GM19452 (cell line): ENCODE data around the gene TBC1D10A.

Experiments used
- ATAC-seq: cut with Tn5 transposase; IDR thresholded peaks from one replicate; pipeline ENCODE4 v1.9.1; 2021; ENCODE audit not compliant: unreplicated experiment

Gene TBC1D10A

GRCh38 chr22:30323246-30323645 is 3.5 kb downstream of the TBC1D10A start:
- no peak for ATAC-seq

GRCh38 chr22:30321461-30321860 is 5.3 kb downstream of the TBC1D10A start:
- ATAC-seq: no peak

GRCh38 chr22:30320021-30320556 is 6.7 kb downstream of the TBC1D10A start:
- ATAC-seq: no peak

- no peak for ATAC-seq
Measured at GRCh38 chr22:30318799-30319419, 7.8 kb downstream of the TBC1D10A start.

- no peak for ATAC-seq
Measured at GRCh38 chr22:30317778-30318177, 9.0 kb downstream of the TBC1D10A start.

GRCh38 chr22:30315962-30316576 is 10.7 kb downstream of the TBC1D10A start:
- ATAC-seq: no peak

- ATAC-seq: no peak
Measured at GRCh38 chr22:30314915-30315314, 11.8 kb downstream of the TBC1D10A start.

- no peak for ATAC-seq
Measured at GRCh38 chr22:30313527-30314363, 13.0 kb downstream of the TBC1D10A start.

GRCh38 chr22:30312053-30312452 is 14.7 kb downstream of the TBC1D10A start:
- no peak for ATAC-seq

GRCh38 chr22:30310881-30311771 is 15.6 kb downstream of the TBC1D10A start:
- no peak for ATAC-seq

- no peak for ATAC-seq
Measured at GRCh38 chr22:30309951-30310741, 16.6 kb downstream of the TBC1D10A start.

GRCh38 chr22:30308518-30309230 is 18.1 kb downstream of the TBC1D10A start:
- peak; percentile 35 for ATAC-seq

GRCh38 chr22:30308093-30308492 is 18.6 kb downstream of the TBC1D10A start:
- no peak for ATAC-seq

- no peak for ATAC-seq
Measured at GRCh38 chr22:30307041-30307574, 19.6 kb downstream of the TBC1D10A start.

- ATAC-seq: no peak
Measured at GRCh38 chr22:30306627-30307011, 20.1 kb downstream of the TBC1D10A start.

- ATAC-seq: no peak
Measured at GRCh38 chr22:30305906-30306626, 20.7 kb downstream of the TBC1D10A start.

- ATAC-seq: peak; percentile 43
Measured at GRCh38 chr22:30305519-30305905, 21.2 kb downstream of the TBC1D10A start.

GRCh38 chr22:30304495-30305244 is 22.1 kb downstream of the TBC1D10A start:
- ATAC-seq: no peak
